ENCODE results near the gene CTNNBIP1. TPM values are rescaled to one million over a fixed set of nuclear protein-coding genes. Genes with fewer than 3 reads are reported as not detected.

The CTNNBIP1 gene
- total and polyA plus RNA-seq, 2 of the 8 experiments (the other 6 are each of a cell fraction or from before 2014, with no cell fraction given) = 40.9 to 46.6 TPM

DNA sequence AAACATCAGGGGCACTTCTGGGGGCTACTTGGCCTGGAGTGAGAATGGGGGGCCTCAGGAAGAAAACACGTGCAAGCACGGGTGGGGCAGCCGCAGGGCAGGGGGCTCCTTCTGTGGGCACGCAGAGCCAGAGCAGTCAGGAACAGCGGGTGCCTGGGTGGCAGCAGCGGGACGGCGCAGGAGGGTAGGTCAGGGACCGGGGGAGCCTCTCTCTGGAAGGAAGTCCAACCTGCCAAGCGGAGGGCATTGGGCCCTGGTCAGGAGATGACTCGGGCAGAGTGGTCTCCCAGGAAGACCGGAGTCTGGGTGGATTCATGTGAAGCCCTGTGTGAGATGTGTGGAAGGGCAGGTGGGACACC, 27.1 kb downstream of the CTNNBIP1 start (continued):
- no peak for TF ChIP-seq RXRA (IDR thresholded peaks at IDR 0.05; ENCODE audit: insufficient read depth, low read depth, low read length)
- no peak for TF ChIP-seq TCF12 (IDR thresholded peaks at IDR 0.05; ENCODE audit: low read depth, low read length)
- TF ChIP-seq SUZ12 (IDR thresholded peaks at IDR 0.05; ENCODE audit: low read length) = no peak
